ENCODE results near the gene TTC3. TPM values are rescaled to one million over a fixed set of nuclear protein-coding genes. Genes with fewer than 3 reads are reported as not detected.

The TTC3 gene
- total RNA-seq, 1 donor from 2014 or later, result 203 TPM

- Mint-ChIP-seq H3K36me3 (peaks cover 32% of the 10 kb centered on the region), H3K27me3 (no peaks in the 10 kb centered on the region), H3K9me3 (no peaks in the 10 kb centered on the region), H3K27ac (no peak overlapping the region), H3K4me1 (ENCODE audit: unreplicated experiment) (no peaks in the 10 kb centered on the region), H3K4me3 (no peak overlapping the region)
- TF ChIP-seq, protein P1, sequence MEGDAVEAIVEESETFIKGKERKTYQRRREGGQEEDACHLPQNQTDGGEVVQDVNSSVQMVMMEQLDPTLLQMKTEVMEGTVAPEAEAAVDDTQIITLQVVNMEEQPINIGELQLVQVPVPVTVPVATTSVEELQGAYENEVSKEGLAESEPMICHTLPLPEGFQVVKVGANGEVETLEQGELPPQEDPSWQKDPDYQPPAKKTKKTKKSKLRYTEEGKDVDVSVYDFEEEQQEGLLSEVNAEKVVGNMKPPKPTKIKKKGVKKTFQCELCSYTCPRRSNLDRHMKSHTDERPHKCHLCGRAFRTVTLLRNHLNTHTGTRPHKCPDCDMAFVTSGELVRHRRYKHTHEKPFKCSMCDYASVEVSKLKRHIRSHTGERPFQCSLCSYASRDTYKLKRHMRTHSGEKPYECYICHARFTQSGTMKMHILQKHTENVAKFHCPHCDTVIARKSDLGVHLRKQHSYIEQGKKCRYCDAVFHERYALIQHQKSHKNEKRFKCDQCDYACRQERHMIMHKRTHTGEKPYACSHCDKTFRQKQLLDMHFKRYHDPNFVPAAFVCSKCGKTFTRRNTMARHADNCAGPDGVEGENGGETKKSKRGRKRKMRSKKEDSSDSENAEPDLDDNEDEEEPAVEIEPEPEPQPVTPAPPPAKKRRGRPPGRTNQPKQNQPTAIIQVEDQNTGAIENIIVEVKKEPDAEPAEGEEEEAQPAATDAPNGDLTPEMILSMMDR (conservative IDR thresholded peaks at IDR 0.05), result no peak
- DNase-seq (ENCODE audit: extremely low spot score, unreplicated experiment), result no peak
Measured at GRCh38 chr21:37224861-37225839, 152.1 kb downstream of the TTC3 start.

GRCh38 chr21:37226041-37226920, 153.2 kb downstream of the TTC3 start:
- H3K27me3 Mint-ChIP-seq, result no peaks in the 10 kb centered on the region
- H3K4me3 Mint-ChIP-seq, result no peak overlapping the region
- peaks cover 34% of the 10 kb centered on the region for H3K36me3 Mint-ChIP-seq
- DNase-seq (ENCODE audit: extremely low spot score, unreplicated experiment), result no peak
- TF ChIP-seq, protein P1 (conservative IDR thresholded peaks at IDR 0.05), result no peak
- no peaks in the 10 kb centered on the region for H3K9me3 Mint-ChIP-seq
- H3K27ac Mint-ChIP-seq, result no peak overlapping the region
- H3K4me1 Mint-ChIP-seq (ENCODE audit: unreplicated experiment), result peaks cover 5% of the 10 kb centered on the region

- no peak for DNase-seq (ENCODE audit: extremely low spot score, unreplicated experiment)
- Mint-ChIP-seq H3K27ac (no peak overlapping the region), H3K4me1 (ENCODE audit: unreplicated experiment) (peaks cover 6% of the 10 kb centered on the region), H3K4me3 (no peak overlapping the region), H3K9me3 (no peaks in the 10 kb centered on the region), H3K27me3 (no peaks in the 10 kb centered on the region), H3K36me3 (peaks cover 34% of the 10 kb centered on the region)
- TF ChIP-seq, protein P1 (conservative IDR thresholded peaks at IDR 0.05), result no peak
Measured at GRCh38 chr21:37227071-37228002, 154.3 kb downstream of the TTC3 start.

DNA sequence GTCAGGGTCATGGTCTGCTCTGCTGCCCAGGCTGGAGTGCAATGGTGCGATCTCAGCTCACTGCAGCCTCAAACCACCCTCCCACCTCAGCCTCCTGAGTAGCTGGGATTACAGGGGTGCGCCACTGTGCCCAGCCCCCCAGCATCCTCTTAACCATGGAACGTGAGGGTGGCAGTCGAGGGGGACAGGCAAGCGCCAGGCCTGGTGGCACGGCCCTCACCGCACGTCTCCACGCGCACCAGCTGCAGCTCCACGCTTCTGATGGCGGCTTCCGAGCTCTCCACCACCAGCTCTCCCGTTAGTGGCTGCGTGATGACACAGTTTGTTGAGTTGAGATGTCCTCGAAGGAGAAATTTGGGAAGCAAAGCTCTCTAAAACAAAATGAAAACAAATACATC, 154.9 kb downstream of the TTC3 start:
- peaks cover 6% of the 10 kb centered on the region for H3K4me1 Mint-ChIP-seq (ENCODE audit: unreplicated experiment)
- no peaks in the 10 kb centered on the region for H3K9me3 Mint-ChIP-seq
- H3K36me3 Mint-ChIP-seq, result peaks cover 32% of the 10 kb centered on the region
- TF ChIP-seq, protein P1 (conservative IDR thresholded peaks at IDR 0.05), result no peak
- no peaks in the 10 kb centered on the region for H3K27me3 Mint-ChIP-seq
- no peak for DNase-seq (ENCODE audit: extremely low spot score, unreplicated experiment)
- no peak overlapping the region for H3K4me3 Mint-ChIP-seq
- no peak overlapping the region for H3K27ac Mint-ChIP-seq

Measured in type B pancreatic cell (in vitro differentiated cells).